Breast epithelium (tissue), 3 donors: ENCODE results near the gene EPHA8.

Experiments used
- POLR2A ChIP-seq: fragments of 450-650 bp; IDR thresholded peaks from one replicate; pipeline ENCODE4 v1.6.1; 2016; ENCODE audit warnings: antibody characterized with exemption, mild to moderate bottlenecking, moderate library complexity
- TF ChIP-seq, protein P1 (sequence below), 3 donors: fragments of 450-650 bp; IDR thresholded peaks; one replicate each; pipeline ENCODE4 v1.5.1; 2016 to 2017; ENCODE audit warnings: antibody characterized with exemption in 3 of 3, mild to moderate bottlenecking in 3 of 3, moderate library complexity in 3 of 3

- TF ChIP-seq POLR2A: no peak
- TF ChIP-seq, protein P1, sequence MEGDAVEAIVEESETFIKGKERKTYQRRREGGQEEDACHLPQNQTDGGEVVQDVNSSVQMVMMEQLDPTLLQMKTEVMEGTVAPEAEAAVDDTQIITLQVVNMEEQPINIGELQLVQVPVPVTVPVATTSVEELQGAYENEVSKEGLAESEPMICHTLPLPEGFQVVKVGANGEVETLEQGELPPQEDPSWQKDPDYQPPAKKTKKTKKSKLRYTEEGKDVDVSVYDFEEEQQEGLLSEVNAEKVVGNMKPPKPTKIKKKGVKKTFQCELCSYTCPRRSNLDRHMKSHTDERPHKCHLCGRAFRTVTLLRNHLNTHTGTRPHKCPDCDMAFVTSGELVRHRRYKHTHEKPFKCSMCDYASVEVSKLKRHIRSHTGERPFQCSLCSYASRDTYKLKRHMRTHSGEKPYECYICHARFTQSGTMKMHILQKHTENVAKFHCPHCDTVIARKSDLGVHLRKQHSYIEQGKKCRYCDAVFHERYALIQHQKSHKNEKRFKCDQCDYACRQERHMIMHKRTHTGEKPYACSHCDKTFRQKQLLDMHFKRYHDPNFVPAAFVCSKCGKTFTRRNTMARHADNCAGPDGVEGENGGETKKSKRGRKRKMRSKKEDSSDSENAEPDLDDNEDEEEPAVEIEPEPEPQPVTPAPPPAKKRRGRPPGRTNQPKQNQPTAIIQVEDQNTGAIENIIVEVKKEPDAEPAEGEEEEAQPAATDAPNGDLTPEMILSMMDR (IDR thresholded peaks at IDR 0.05): no peak
These were observed 10.0 kb upstream of the EPHA8 start for GRCh38 chr1:22553104-22553880.
